Measurements from ENCODE around the gene SBF1. TPM values are rescaled to one million over a fixed set of nuclear protein-coding genes. Genes with fewer than 3 reads are reported as not detected.

The SBF1 gene
- total and polyA plus RNA-seq, 2 of the 13 experiments (the other 11 are each of a cell fraction or from before 2014, with no cell fraction given): 31.7 to 40.9 TPM

GRCh38 chr22:50459016-50459415 is 15.8 kb downstream of the SBF1 start:
- ChIA-PET CTCF (ENCODE audit: low intra/inter-chr PET ratio, low total read pairs) (no interaction called here), POLR2A (no interaction called here)
- no peak overlapping the region for H3K4me2 ChIP-seq (ENCODE audit: low read depth, low read length)
- no peaks in the 10 kb centered on the region for H3K79me2 ChIP-seq (ENCODE audit: insufficient read depth, low read length)
- no peaks in the 10 kb centered on the region for H4K20me1 ChIP-seq (ENCODE audit: insufficient read depth, low read length)
- H3K27ac ChIP-seq (ENCODE audit: extremely low read length, insufficient read depth, low read length): no peak overlapping the region
- H2AFZ ChIP-seq (ENCODE audit: low read length): no peak overlapping the region
- H3K4me3 ChIP-seq (replicated peaks in 1 of 3; ENCODE audit: insufficient read depth in 1 of 3, low read depth in 2 of 3, low read length in 3 of 3): no peak overlapping the region
- TF ChIP-seq MAF1 (CRISPR knock-in tag; IDR thresholded peaks at IDR 0.05; ENCODE audit: borderline replicate concordance) (no peak), SP4 (CRISPR knock-in tag; IDR thresholded peaks at IDR 0.05) (no peak), IRX3 (CRISPR knock-in tag; IDR thresholded peaks at IDR 0.05; ENCODE audit: borderline replicate concordance, low read depth) (no peak), ZNF180 (CRISPR knock-in tag; IDR thresholded peaks at IDR 0.05; ENCODE audit: borderline replicate concordance, low read depth) (no peak), ZKSCAN1 (IDR thresholded peaks at IDR 0.05; ENCODE audit: low read length) (no peak), ZFP36L2 (CRISPR knock-in tag; IDR thresholded peaks at IDR 0.05) (no peak)
- TF ChIP-seq, protein P1, sequence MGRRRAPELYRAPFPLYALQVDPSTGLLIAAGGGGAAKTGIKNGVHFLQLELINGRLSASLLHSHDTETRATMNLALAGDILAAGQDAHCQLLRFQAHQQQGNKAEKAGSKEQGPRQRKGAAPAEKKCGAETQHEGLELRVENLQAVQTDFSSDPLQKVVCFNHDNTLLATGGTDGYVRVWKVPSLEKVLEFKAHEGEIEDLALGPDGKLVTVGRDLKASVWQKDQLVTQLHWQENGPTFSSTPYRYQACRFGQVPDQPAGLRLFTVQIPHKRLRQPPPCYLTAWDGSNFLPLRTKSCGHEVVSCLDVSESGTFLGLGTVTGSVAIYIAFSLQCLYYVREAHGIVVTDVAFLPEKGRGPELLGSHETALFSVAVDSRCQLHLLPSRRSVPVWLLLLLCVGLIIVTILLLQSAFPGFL (CRISPR knock-in tag; IDR thresholded peaks at IDR 0.05): no peak
- TF ChIP-seq, protein P2, sequence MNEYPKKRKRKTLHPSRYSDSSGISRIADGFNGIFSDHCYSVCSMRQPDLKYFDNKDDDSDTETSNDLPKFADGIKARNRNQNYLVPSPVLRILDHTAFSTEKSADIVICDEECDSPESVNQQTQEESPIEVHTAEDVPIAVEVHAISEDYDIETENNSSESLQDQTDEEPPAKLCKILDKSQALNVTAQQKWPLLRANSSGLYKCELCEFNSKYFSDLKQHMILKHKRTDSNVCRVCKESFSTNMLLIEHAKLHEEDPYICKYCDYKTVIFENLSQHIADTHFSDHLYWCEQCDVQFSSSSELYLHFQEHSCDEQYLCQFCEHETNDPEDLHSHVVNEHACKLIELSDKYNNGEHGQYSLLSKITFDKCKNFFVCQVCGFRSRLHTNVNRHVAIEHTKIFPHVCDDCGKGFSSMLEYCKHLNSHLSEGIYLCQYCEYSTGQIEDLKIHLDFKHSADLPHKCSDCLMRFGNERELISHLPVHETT (CRISPR knock-in tag; conservative IDR thresholded peaks at IDR 0.05): no peak
- peaks cover 30 to 59% of the 10 kb centered on the region in 2 experiments; a peak in 4 of 5 replicates for H3K36me3 ChIP-seq (replicated peaks in 1 of 2; ENCODE audit: control insufficient read depth in 1 of 2, insufficient read depth in 2 of 2, low read length in 2 of 2)
- no peak for DNase-seq (ENCODE audit: low spot score)
- no peak for ATAC-seq
- no peaks in the 10 kb centered on the region for H3K27me3 ChIP-seq (ENCODE audit: control insufficient read depth in 1 of 2, insufficient read depth in 2 of 2, low read length in 2 of 2)
- in situ Hi-C loops (cut with HindIII; ENCODE audit: extremely low pct_ligation_motif_present, low pct_unique_long_range_greater_than_20kb) (no loop called here), intact Hi-C loops (cut with micrococcal nuclease; ENCODE audit: unreplicated experiment) (no loop called here)
- no TSS peak for BruUV-seq (replicated peaks)
- no peaks in the 10 kb centered on the region for H3K9me3 ChIP-seq (ENCODE audit: low read length)
- 96% methylated on average over 14 of the region's 22 CpGs for WGBS (ENCODE audit: low lambda C conversion rate)
- FAIRE-seq: no peak
- no peaks in the 10 kb centered on the region for H3K4me1 ChIP-seq (ENCODE audit: insufficient read depth, low read length)
- H3K9ac ChIP-seq (ENCODE audit: insufficient read depth, low read depth, low read length): no peak overlapping the region

Measured in HepG2 (cell line).